ENCODE measurements around the gene SLC24A4. TPM values are rescaled to one million over a fixed set of nuclear protein-coding genes. Genes with fewer than 3 reads are reported as not detected.

Gene SLC24A4
- total and polyA plus RNA-seq, 2 donors (not counting 3 experiments of a cell fraction or from before 2014, with no cell fraction given) = 0.07 to 0.08 TPM

DNA sequence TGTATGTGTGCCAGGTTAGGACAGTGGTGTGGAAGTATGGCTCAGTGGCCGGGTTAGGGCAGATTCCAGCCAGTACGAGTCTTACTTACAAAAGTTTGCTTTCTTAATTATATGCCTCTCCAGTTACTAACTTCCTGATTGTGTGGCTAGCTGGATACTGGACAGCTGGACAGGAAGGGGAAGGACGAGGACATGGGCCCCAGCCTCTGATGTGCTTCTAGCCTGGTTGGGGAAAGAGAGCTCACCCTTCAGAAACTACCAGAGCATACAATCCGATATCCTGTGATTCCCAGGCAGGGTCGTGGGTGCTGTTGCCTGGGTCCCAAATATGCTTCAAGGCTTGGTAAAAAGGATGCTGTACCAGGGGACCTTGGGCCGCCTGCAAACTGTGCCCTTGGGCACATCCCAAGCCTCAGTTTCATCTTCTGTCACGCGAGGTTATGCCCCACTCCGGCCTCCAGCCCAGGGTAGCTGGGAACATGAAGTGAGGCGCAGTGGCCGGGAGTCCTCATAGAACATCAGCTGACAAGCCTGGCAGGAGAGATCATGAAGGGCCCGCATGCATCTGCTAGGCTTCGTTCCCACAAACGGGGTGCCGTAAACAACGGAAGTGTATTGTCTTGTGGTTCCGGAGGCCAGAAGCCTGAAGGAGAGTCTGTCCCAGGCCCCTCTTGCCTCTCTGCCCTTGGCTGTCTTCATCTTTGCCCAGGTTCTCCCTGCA is 167.4 kb downstream of the SLC24A4 start:
- ChIA-PET CTCF (interaction anchor here (1.2 to 1.6 kb wide), 3 partner anchors 9 to 54 kb away, joined by 3 to 6 read pairs (median 3); no protein-coding TSS in a partner anchor), POLR2A (no interaction called here)
- Histone ChIP-seq H2AFZ (ENCODE audit: low read depth, low read length) (no peak overlapping the region), H4K20me1 (replicated peaks; ENCODE audit: control insufficient read depth, extremely low read depth, insufficient read depth, low read length) (no peaks in the 10 kb centered on the region), H3K27me3 (ENCODE audit: control insufficient read depth in 2 of 2, insufficient read depth in 2 of 2, low read length in 2 of 2) (peaks cover 0 to 3% of the 10 kb centered on the region in 2 experiments), H3K79me2 (ENCODE audit: control insufficient read depth, insufficient read depth, low read length) (no peaks in the 10 kb centered on the region), H3K27ac (ENCODE audit: insufficient read depth, low read depth, low read length) (no peak overlapping the region), H3K9me3 (replicated peaks; ENCODE audit: control insufficient read depth, insufficient read depth, low read length) (no peaks in the 10 kb centered on the region), H3K4me3 (replicated peaks in 1 of 3; ENCODE audit: insufficient read depth in 1 of 3, low read depth in 1 of 3, low read length in 3 of 3) (no peak overlapping the region), H3K9me1 (replicated peaks; ENCODE audit: control insufficient read depth, extremely low read depth, insufficient read depth, low read length) (no peaks in the 10 kb centered on the region), H3K4me1 (ENCODE audit: control insufficient read depth, extremely low read depth, insufficient read depth, low read length) (no peaks in the 10 kb centered on the region), H3K9ac (replicated peaks; ENCODE audit: extremely low read depth, insufficient read depth, low read length) (no peak overlapping the region), H3K4me2 (ENCODE audit: insufficient read depth, low read length) (no peak overlapping the region), H3K36me3 (ENCODE audit: control insufficient read depth in 2 of 2, extremely low read depth in 1 of 2, insufficient read depth in 2 of 2, low read length in 2 of 2) (no peaks in the 10 kb centered on the region)
- DNase-seq (ENCODE audit: low read depth, low spot score) (no peak), FAIRE-seq (no peak)
- TF ChIP-seq MYC (IDR thresholded peaks at IDR 0.05; ENCODE audit: low read depth, low read length) (no peak), GATA2 (IDR thresholded peaks at IDR 0.05; ENCODE audit: insufficient read depth, insufficient read length, low read depth, low read length) (no peak), POLR2A (IDR thresholded peaks at IDR 0.05; ENCODE audit: low read depth, low read length) (no peak), EZH2 (IDR thresholded peaks at IDR 0.05; ENCODE audit: borderline replicate concordance, low read depth, low read length, severe bottlenecking) (no peak), FOS (IDR thresholded peaks at IDR 0.05; ENCODE audit: borderline replicate concordance, insufficient read depth, low read length) (no peak), JUN (IDR thresholded peaks at IDR 0.05; ENCODE audit: borderline replicate concordance, insufficient read depth, insufficient read length, low read depth) (no peak), POLR2AphosphoS5 (IDR thresholded peaks at IDR 0.05; ENCODE audit: insufficient read depth, low read depth, low read length) (no peak)
- TF ChIP-seq, protein P1, sequence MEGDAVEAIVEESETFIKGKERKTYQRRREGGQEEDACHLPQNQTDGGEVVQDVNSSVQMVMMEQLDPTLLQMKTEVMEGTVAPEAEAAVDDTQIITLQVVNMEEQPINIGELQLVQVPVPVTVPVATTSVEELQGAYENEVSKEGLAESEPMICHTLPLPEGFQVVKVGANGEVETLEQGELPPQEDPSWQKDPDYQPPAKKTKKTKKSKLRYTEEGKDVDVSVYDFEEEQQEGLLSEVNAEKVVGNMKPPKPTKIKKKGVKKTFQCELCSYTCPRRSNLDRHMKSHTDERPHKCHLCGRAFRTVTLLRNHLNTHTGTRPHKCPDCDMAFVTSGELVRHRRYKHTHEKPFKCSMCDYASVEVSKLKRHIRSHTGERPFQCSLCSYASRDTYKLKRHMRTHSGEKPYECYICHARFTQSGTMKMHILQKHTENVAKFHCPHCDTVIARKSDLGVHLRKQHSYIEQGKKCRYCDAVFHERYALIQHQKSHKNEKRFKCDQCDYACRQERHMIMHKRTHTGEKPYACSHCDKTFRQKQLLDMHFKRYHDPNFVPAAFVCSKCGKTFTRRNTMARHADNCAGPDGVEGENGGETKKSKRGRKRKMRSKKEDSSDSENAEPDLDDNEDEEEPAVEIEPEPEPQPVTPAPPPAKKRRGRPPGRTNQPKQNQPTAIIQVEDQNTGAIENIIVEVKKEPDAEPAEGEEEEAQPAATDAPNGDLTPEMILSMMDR (IDR thresholded peaks at IDR 0.05; ENCODE audit: extremely low read depth in 1 of 2, insufficient read depth in 1 of 2, low read depth in 1 of 2, low read length in 2 of 2) = no peak
- TF ChIP-seq, protein P2, sequence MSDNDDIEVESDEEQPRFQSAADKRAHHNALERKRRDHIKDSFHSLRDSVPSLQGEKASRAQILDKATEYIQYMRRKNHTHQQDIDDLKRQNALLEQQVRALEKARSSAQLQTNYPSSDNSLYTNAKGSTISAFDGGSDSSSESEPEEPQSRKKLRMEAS (IDR thresholded peaks at IDR 0.05; ENCODE audit: insufficient read depth, insufficient read length) = no peak
- intact Hi-C loops (cut with micrococcal nuclease) (no loop called here), dilution Hi-C loops (cut with MboI; ENCODE audit: extremely low pct_ligation_motif_present, low sequenced_read_pairs) (no loop called here)
- no TSS peak for BruUV-seq (replicated peaks)

All from endothelial cell of umbilical vein (primary cell).